ENCODE results near the gene ARL4D.
"Not testable (repeated sequence)": the region's sequence is repeated elsewhere in the genome, so short reads cannot be mapped to it uniquely, and the experiment has no call there.

ARL4D gene

DNA sequence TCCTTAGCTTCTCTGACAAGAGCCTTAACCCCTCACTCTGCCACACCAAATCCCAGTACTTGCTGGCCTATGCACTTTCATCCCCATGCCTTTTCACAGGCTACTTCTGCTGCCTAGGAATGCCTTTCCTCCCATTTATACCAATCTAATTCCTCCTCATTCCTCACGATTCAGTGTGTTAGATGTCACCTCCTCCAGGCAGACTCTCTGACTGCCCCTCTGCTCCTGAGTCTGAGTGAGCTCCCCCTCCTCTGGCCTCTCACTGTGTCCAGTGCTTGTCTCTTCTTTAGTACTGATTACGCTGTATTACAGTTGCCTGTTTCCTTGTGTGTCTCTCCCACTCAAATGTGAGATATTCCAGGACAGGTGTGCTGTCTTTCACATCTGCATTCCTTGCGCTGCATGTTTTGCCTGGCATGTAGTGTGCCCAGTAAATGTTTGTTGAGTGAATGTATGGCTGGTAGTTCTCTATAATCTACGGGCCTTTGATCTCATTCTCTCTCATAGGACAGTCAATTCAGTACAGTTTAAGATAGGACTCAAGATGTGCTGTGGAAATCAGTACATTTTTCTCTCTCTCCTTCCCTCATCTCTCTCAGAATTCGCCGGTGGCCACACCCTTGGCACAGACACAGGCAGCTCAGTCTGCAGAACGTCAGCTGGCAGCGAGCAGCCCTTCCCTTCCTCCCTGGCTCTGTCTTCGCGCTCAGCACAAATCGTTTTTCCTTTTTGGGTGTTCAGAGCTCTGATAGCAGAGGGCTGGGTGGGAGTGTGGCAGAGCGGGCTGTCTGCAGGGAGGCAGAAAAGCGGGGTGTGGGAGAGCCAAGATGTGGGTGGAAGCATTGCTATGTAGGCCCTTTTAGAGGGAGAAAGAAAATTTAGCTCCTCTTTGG, 18.5 kb downstream of the ARL4D start:
- no peaks in the 10 kb centered on the region for H3K27me3 ChIP-seq (ENCODE audit: low read depth, low read length)
- H3K36me3 ChIP-seq (ENCODE audit: control insufficient read depth in 1 of 2, insufficient read depth in 2 of 2, low read length in 2 of 2), result no peaks in the 10 kb centered on the region
- H3K27ac ChIP-seq (ENCODE audit: low read length), result peak overlapping the region; percentile 62
- peaks cover 26 to 28% of the 10 kb centered on the region in 2 donors for H3K4me1 ChIP-seq (ENCODE audit: control insufficient read depth in 1 of 2, insufficient read depth in 2 of 2, low read length in 2 of 2)
- H3K4me3 ChIP-seq (ENCODE audit: low read depth in 1 of 2, low read length in 2 of 2), result no peak overlapping the region
- H3K9me3 ChIP-seq (ENCODE audit: control insufficient read depth in 1 of 2, low read length in 2 of 2), result no peaks in the 10 kb centered on the region

DNA sequence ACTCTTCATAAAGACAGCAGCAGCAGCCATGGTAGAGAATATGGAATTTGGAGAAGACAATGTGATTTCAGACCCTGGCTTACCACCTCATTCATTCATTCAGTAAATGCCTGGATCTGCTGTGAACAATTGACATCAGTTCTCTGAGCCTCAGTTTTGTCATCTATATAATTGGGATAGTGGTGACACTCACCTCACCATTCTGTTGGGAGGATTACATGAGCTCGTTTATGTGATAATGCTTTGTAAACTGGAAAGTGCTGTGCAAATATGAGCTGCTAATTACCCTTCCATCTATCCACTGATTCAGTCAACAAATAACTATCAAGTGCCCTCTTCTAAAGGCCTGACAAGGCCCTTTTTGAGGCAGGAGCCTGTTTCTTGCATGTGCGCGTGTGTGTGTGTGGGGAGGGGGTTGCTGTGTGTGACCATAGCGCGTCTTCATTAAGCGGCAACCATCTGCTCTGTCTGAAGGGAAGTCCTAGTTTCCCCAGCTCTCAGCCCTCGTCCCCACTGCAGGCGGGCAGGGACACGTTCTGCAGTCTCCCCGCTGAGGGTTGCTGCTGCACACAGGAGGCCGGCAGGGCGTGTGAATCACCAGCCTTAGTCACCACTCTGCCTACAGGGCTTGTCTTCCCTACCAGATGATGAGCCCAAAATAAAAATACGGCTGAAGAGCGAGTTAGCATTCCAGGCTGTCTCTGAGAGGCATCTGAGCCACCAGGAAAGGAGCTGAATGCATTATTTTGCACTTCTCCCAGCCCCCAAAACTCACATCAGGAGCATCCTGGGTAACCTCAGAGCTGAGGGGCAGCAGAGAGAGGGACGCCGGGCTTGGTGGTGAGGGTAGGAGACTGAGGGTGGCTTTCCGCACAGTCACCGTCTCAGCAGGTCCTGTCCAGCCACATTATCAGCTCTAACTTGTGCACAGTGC, 19.9 kb downstream of the ARL4D start:
- Histone ChIP-seq H3K4me1 (ENCODE audit: control insufficient read depth in 1 of 2, insufficient read depth in 2 of 2, low read length in 2 of 2) (peaks cover 26 to 28% of the 10 kb centered on the region in 2 donors), H3K27ac (ENCODE audit: low read length) (peak overlapping the region; percentile 68), H3K4me3 (ENCODE audit: low read depth in 1 of 2, low read length in 2 of 2) (no peak overlapping the region), H3K27me3 (ENCODE audit: low read depth, low read length) (no peaks in the 10 kb centered on the region), H3K9me3 (ENCODE audit: control insufficient read depth in 1 of 2, low read length in 2 of 2) (no peaks in the 10 kb centered on the region), H3K36me3 (ENCODE audit: control insufficient read depth in 1 of 2, insufficient read depth in 2 of 2, low read length in 2 of 2) (no peaks in the 10 kb centered on the region)

DNA sequence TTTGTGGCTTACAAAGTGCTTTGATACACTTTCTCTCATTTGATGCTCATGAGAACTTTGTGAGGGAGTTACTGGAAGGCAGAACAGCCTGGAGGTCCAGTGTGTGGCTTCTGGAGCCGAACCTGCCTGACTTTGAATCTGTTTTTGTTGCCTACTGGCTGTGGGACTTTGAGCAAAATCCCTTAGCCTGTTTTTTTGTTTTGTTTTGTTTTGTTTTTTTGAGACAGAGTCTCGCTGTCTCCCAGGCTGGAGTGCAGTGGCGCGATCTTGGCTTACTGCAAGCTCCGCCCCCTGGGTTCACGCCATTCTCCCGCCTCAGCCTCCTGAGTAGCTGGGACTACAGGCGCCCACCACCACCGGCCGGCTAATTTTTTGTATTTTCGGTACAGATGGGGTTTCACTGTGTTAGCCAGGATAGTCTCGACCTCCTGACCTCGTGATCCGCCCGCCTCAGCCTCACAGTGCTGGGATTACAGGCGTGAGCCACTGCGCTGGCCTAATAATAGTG, 20.6 kb downstream of the ARL4D start:
- not testable (repeated sequence) for H3K36me3 ChIP-seq (ENCODE audit: control insufficient read depth in 1 of 2, insufficient read depth in 2 of 2, low read length in 2 of 2); H3K27me3 ChIP-seq (ENCODE audit: low read depth, low read length); H3K4me3 ChIP-seq (ENCODE audit: low read depth in 1 of 2, low read length in 2 of 2); H3K9me3 ChIP-seq (ENCODE audit: control insufficient read depth in 1 of 2, low read length in 2 of 2)
- peaks cover 26 to 28% of the 10 kb centered on the region in 2 donors for H3K4me1 ChIP-seq (ENCODE audit: control insufficient read depth in 1 of 2, insufficient read depth in 2 of 2, low read length in 2 of 2)
- H3K27ac ChIP-seq (ENCODE audit: low read length), result peak overlapping the region; percentile 68

DNA sequence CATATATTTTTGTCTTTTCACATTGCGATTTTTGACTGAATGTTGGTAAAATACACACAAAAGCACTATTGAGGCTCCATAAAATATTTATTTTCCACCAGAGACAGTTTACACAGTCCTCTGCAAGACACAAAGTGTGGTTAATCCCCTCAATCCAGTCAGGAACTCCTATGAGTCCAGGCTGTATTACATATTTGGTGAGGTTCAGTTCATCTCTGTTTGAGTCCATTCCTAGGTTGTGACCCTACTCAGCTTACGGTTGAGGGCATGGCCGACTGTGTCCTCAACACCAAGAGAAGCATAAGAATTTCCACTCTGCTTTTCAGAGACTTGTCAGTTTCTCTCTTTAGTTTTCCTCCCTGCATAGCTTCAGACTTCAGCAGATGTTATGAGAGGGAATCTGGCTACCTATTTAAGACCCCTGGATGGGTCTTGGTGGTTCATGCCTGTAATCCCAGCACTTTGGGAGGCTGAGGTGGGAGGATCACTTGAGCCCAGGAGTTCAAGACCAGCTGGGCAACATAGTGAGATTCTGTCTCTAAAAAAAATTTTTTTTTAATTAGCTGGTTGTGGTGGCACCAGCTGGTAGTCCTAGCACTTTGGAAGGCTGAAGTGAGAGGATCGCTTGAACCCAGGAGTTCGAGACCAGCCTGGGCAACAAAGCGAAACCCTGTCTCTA, 25.1 kb downstream of the ARL4D start:
- no peaks in the 10 kb centered on the region for H3K9me3 ChIP-seq (ENCODE audit: control insufficient read depth in 1 of 2, low read length in 2 of 2)
- no peak overlapping the region for H3K4me3 ChIP-seq (ENCODE audit: low read depth in 1 of 2, low read length in 2 of 2)

DNA sequence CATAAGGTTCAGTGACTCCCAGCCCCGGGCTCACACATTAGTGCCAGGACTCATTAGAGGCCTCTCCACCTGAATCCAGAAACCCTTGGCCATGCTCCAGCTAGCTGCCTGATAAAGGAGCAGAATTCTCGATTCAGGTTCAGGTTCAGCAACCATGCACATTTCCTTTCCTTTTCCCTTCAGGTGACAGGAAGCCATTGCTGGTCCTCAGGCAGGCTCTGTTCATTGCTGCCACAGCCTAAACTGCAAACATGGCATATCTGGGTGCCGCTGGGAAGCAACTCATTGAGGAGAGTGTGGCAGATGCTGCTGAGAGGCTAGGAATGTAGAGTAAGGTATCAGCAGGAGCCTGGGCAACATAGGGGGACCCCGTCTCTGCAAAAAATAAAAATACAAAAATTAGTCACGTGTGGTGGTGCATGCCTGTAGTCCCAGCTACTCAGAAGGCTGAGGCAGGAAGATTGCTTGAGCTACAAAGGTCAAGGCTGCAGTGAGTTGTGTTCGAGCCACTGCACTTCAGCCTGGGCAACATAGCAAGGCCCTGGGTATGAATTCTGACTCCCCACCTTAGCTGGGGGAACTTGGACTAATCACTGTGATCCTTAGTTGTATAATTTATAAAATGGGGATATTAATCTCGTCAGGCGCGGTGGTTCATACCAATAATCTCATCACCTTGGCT, 28.7 kb downstream of the ARL4D start:
- H3K4me1 ChIP-seq (ENCODE audit: control insufficient read depth in 1 of 2, insufficient read depth in 2 of 2, low read length in 2 of 2), result peaks cover 0 to 18% of the 10 kb centered on the region in 2 donors
- no peaks in the 10 kb centered on the region for H3K27me3 ChIP-seq (ENCODE audit: low read depth, low read length)
- H3K9me3 ChIP-seq (ENCODE audit: control insufficient read depth in 1 of 2, low read length in 2 of 2), result no peaks in the 10 kb centered on the region
- no peak overlapping the region for H3K4me3 ChIP-seq (ENCODE audit: low read depth in 1 of 2, low read length in 2 of 2)
- no peaks in the 10 kb centered on the region for H3K36me3 ChIP-seq (ENCODE audit: control insufficient read depth in 1 of 2, insufficient read depth in 2 of 2, low read length in 2 of 2)
- no peak overlapping the region for H3K27ac ChIP-seq (ENCODE audit: low read length)

More for the DNA sequence above, 25.1 kb downstream of the ARL4D start:
- Histone ChIP-seq H3K27me3 (ENCODE audit: low read depth, low read length) (no peaks in the 10 kb centered on the region), H3K36me3 (ENCODE audit: control insufficient read depth in 1 of 2, insufficient read depth in 2 of 2, low read length in 2 of 2) (no peaks in the 10 kb centered on the region), H3K27ac (ENCODE audit: low read length) (no peak overlapping the region), H3K4me1 (ENCODE audit: control insufficient read depth in 1 of 2, insufficient read depth in 2 of 2, low read length in 2 of 2) (peaks cover 4 to 5% of the 10 kb centered on the region in 2 donors)

DNA sequence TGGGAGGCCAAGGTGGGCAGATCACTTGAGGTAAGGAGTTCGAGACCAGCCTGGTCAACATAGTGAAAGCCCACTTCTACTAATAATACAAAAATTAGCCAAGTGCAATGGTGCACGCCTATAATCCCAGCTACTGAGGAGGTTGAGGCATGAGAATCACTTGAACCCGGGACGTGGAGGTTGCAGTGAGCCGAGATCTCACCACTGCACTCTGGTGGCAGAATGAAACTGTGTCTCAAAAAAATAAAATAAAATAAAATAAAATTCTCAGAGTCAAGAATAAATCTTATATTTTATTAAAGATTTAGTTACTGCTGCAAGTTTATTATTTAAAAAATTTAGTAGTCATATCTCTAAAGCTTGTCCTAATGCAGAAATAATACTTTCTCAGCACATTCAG, 29.7 kb downstream of the ARL4D start:
- Histone ChIP-seq H3K27me3 (ENCODE audit: low read depth, low read length) (no peaks in the 10 kb centered on the region), H3K4me1 (ENCODE audit: control insufficient read depth in 1 of 2, insufficient read depth in 2 of 2, low read length in 2 of 2) (peaks cover 0 to 18% of the 10 kb centered on the region in 2 donors), H3K36me3 (ENCODE audit: control insufficient read depth in 1 of 2, insufficient read depth in 2 of 2, low read length in 2 of 2) (no peaks in the 10 kb centered on the region), H3K4me3 (ENCODE audit: low read depth in 1 of 2, low read length in 2 of 2) (no peak overlapping the region), H3K27ac (ENCODE audit: low read length) (no peak overlapping the region), H3K9me3 (ENCODE audit: control insufficient read depth in 1 of 2, low read length in 2 of 2) (no peaks in the 10 kb centered on the region)

DNA sequence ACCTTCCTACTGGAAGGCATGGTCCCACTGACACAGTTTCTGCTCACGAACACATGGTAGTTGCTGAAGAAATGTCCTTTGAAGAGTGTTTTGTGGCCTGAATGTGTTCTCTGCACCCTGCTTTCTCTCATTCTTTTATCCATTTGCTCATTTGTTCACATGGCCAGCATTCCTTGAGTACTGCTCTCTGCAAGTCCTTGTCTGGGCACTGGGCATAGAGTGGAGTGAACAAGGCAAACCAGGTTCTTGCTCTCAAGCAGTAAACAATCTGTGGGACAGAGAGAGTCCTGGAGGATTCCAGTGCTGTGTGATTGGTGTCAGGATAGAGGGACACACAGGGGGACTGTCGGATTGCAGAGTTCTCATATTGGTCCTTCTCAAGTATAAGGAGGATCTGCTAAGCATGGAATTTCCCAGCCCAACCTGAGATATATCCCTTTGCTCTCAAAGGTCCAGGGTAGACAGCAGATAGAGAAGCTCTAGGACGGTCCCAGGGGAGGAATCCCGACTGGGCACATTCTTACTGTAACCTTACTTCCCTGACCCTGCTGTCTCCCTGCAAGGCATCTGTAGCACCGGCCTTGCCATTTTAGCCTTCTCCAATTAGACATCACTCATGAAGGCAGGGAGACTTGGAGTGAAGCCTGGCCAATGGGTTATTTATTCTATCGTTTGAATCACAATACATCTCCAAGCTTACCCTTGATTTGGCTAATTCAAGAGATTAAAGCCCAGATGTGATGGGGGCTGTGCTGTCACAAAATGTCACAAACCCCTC, 32.3 kb downstream of the ARL4D start:
- Histone ChIP-seq H3K4me3 (ENCODE audit: low read depth in 1 of 2, low read length in 2 of 2) (no peak overlapping the region), H3K4me1 (ENCODE audit: control insufficient read depth in 1 of 2, insufficient read depth in 2 of 2, low read length in 2 of 2) (peaks cover 0 to 18% of the 10 kb centered on the region in 2 donors), H3K27ac (ENCODE audit: low read length) (no peak overlapping the region), H3K36me3 (ENCODE audit: control insufficient read depth in 1 of 2, insufficient read depth in 2 of 2, low read length in 2 of 2) (no peaks in the 10 kb centered on the region), H3K27me3 (ENCODE audit: low read depth, low read length) (no peaks in the 10 kb centered on the region), H3K9me3 (ENCODE audit: control insufficient read depth in 1 of 2, low read length in 2 of 2) (no peaks in the 10 kb centered on the region)

DNA sequence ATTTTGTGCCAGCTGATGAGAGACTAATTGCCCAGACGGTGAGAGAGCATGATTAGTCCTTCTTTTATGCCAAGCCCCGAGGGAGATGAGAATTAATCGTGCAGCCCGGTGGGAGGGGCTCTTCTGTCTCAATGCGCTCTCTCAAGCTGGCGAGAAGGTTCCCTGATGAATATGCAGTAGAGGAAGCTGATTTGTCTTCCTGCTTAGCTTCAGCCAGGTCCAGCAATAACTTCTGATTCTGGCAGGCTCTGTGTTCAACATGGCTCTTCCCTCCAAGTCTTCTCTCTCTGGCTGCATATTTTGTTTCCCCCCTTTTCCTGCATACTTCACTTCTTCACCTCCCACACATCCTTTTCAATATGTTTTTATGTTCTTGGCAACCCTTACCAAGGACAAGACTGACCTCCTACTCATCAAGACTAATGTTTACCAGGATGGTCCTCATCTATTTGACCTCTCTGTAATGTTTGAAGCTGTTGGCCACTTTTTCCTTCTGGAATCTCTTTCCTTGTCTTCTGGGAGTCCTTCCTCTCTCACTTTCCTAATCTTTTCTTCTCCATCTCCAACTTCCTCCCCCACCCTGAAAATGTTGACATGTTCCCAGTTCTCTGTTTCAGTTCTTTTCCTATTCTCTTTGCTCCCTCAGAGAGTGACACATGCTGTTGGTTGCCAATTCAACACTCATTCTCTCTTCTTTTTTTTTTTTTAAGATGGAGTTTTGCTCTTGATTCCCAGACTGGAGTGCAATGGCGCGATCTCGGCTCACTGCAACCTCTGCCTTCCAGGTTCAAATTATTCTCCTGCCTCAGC, 33.1 kb downstream of the ARL4D start:
- no peaks in the 10 kb centered on the region for H3K36me3 ChIP-seq (ENCODE audit: control insufficient read depth in 1 of 2, insufficient read depth in 2 of 2, low read length in 2 of 2)
- H3K9me3 ChIP-seq (ENCODE audit: control insufficient read depth in 1 of 2, low read length in 2 of 2), result no peaks in the 10 kb centered on the region
- H3K27ac ChIP-seq (ENCODE audit: low read length), result peak overlapping the region; percentile 7
- H3K27me3 ChIP-seq (ENCODE audit: low read depth, low read length), result no peaks in the 10 kb centered on the region
- no peak overlapping the region for H3K4me3 ChIP-seq (ENCODE audit: low read depth in 1 of 2, low read length in 2 of 2)
- peaks cover 0 to 18% of the 10 kb centered on the region in 2 donors for H3K4me1 ChIP-seq (ENCODE audit: control insufficient read depth in 1 of 2, insufficient read depth in 2 of 2, low read length in 2 of 2)

DNA sequence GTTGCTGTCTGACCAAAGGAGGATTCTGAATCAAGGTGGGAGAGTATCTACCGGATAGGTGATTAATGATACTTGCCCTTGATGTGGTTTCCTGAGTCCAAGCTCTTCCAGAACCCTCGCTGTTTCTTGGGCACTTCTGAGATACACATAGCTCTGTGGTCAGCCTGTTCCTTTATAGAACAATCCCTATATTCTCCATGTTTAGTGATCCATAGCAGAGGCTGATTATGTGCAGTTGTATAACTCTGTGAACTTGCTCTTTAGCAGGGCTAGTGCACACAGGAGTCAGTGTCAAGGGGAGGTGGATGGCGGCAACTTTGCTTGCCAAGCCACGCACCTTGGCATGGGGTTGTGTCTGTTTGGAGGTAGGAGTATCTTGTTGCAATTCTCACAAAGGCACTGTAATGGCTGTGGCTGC, 36.1 kb downstream of the ARL4D start:
- Histone ChIP-seq H3K4me3 (ENCODE audit: low read depth in 1 of 2, low read length in 2 of 2) (no peak overlapping the region), H3K9me3 (ENCODE audit: control insufficient read depth in 1 of 2, low read length in 2 of 2) (no peaks in the 10 kb centered on the region), H3K36me3 (ENCODE audit: control insufficient read depth in 1 of 2, insufficient read depth in 2 of 2, low read length in 2 of 2) (no peaks in the 10 kb centered on the region), H3K27ac (ENCODE audit: low read length) (no peak overlapping the region), H3K27me3 (ENCODE audit: low read depth, low read length) (no peaks in the 10 kb centered on the region), H3K4me1 (ENCODE audit: control insufficient read depth in 1 of 2, insufficient read depth in 2 of 2, low read length in 2 of 2) (peaks cover 0 to 18% of the 10 kb centered on the region in 2 donors)

Measured in muscle layer of duodenum (tissue), 2 donors.